Measurements from ENCODE around the gene TRIP12.

DNA sequence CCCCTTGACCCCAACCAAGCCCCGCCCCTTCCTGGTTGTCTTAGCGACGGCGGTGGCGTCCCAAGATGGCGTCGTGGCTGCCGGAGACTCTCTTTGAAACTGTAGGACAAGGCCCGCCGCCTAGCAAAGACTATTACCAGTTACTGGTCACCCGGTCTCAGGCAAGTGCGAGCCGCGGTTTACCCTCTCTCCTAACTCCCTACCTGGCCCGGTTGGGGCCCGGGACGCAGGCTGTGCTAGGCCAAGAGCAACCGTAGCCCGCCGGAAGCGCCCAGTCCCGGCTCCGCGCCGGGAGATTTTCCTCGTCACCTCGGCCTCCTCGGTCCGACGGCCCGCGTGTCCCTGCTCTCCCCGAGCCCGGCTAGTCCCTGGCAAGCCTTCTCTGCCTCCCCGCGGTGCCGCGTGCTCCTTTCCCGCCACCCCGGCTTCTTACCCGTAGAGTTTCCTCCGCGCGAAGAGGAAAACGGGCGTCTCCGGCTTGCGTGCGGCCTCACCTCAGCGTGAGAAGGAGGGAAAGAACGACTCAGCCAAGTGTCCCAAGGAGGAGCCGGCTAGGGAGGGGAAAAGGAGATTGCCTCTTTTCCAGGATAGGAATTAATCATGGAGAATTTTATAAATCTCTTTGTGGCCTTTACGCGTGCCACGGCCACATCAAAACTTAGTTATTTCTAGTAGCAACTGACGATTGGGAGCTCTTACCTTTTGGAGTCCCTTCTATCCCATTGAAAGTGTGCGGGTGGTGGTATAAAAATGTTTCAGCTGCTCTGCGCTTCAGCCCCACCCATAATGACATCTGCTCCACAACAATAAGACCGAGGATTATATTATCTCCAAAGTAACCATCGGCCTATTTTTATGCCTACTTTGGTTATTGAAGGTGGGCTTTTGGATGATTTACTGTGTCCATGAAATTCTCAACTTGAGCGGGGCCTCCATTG is 909 bp upstream of the TRIP12 start, which contains the start of gene FBXO36:
- TF ChIP-seq, protein P1, sequence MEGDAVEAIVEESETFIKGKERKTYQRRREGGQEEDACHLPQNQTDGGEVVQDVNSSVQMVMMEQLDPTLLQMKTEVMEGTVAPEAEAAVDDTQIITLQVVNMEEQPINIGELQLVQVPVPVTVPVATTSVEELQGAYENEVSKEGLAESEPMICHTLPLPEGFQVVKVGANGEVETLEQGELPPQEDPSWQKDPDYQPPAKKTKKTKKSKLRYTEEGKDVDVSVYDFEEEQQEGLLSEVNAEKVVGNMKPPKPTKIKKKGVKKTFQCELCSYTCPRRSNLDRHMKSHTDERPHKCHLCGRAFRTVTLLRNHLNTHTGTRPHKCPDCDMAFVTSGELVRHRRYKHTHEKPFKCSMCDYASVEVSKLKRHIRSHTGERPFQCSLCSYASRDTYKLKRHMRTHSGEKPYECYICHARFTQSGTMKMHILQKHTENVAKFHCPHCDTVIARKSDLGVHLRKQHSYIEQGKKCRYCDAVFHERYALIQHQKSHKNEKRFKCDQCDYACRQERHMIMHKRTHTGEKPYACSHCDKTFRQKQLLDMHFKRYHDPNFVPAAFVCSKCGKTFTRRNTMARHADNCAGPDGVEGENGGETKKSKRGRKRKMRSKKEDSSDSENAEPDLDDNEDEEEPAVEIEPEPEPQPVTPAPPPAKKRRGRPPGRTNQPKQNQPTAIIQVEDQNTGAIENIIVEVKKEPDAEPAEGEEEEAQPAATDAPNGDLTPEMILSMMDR (IDR thresholded peaks at IDR 0.05 in 2 of 3, conservative IDR thresholded peaks at IDR 0.05 in 1 of 3; ENCODE audit: borderline replicate concordance in 1 of 3, insufficient read depth in 1 of 3, low read depth in 2 of 3, low read length in 2 of 3), result no peak
- TF ChIP-seq, protein P2, sequence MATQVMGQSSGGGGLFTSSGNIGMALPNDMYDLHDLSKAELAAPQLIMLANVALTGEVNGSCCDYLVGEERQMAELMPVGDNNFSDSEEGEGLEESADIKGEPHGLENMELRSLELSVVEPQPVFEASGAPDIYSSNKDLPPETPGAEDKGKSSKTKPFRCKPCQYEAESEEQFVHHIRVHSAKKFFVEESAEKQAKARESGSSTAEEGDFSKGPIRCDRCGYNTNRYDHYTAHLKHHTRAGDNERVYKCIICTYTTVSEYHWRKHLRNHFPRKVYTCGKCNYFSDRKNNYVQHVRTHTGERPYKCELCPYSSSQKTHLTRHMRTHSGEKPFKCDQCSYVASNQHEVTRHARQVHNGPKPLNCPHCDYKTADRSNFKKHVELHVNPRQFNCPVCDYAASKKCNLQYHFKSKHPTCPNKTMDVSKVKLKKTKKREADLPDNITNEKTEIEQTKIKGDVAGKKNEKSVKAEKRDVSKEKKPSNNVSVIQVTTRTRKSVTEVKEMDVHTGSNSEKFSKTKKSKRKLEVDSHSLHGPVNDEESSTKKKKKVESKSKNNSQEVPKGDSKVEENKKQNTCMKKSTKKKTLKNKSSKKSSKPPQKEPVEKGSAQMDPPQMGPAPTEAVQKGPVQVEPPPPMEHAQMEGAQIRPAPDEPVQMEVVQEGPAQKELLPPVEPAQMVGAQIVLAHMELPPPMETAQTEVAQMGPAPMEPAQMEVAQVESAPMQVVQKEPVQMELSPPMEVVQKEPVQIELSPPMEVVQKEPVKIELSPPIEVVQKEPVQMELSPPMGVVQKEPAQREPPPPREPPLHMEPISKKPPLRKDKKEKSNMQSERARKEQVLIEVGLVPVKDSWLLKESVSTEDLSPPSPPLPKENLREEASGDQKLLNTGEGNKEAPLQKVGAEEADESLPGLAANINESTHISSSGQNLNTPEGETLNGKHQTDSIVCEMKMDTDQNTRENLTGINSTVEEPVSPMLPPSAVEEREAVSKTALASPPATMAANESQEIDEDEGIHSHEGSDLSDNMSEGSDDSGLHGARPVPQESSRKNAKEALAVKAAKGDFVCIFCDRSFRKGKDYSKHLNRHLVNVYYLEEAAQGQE (IDR thresholded peaks at IDR 0.05; ENCODE audit: low read depth), result no peak
- TF ChIP-seq POLR2AphosphoS5 (IDR thresholded peaks at IDR 0.05; ENCODE audit: low read depth, low read length) (no peak), POLR2A (IDR thresholded peaks at IDR 0.05; ENCODE audit: borderline replicate concordance, extremely low read depth, insufficient read depth, insufficient read length) (no peak), RAD21 (IDR thresholded peaks at IDR 0.05; ENCODE audit: low read depth) (no peak), YY1 (IDR thresholded peaks at IDR 0.05; ENCODE audit: extremely low read depth, insufficient replicate concordance, low read depth, low read length) (peak; percentile 96), EGR1 (IDR thresholded peaks at IDR 0.05; ENCODE audit: low read depth) (no peak), EZH2phosphoT487 (IDR thresholded peaks at IDR 0.05; ENCODE audit: borderline replicate concordance) (no peak), EZH2 (IDR thresholded peaks at IDR 0.05) (no peak)
